ENCODE data around the gene MINDY3. TPM values are rescaled to one million over a fixed set of nuclear protein-coding genes. Genes with fewer than 3 reads are reported as not detected.

The MINDY3 gene
- polyA plus RNA-seq, 1 donor (not counting 4 experiments of a cell fraction or from before 2014, with no cell fraction given) = 22.1 TPM

DNA sequence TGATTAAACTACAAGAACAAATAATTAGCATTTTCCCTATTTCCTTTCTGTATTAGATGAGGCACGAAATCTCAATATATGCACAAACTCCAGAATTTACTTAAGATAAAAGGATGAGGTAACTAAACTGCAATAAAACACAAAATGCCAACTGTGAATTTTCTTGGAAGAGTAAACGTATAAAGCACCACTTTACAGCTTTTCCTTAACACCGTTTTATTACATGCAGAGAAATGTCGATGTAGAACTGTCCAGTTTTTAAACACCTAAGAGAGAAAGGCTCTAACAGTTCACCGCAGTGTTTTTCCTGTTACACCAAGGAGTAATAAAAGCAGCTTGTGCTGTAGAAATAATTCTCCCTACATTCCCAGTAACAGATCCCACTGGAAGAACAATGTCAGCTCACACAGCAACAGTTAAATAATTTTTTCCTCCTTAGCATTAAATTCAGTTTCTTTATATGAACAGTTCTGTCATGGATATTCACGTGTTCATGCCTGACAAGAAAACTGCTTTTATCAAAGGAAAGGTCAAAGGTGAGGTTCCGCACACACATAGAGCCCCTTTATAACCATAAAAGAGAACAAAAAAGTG, 52.0 kb downstream of the MINDY3 start:
- H3K9me1 ChIP-seq (ENCODE audit: control insufficient read depth, extremely low read depth, insufficient read depth, low read length) = no peaks in the 10 kb centered on the region
- no peaks in the 10 kb centered on the region for H3K9me3 ChIP-seq (ENCODE audit: control insufficient read depth, low read depth, low read length)
- H3K79me2 ChIP-seq (ENCODE audit: control insufficient read depth, insufficient read depth, low read length) = no peaks in the 10 kb centered on the region
- DNase-seq (ENCODE audit: low read depth, low spot score) (no peak), FAIRE-seq (no peak)
- H3K4me1 ChIP-seq (ENCODE audit: control insufficient read depth, extremely low read depth, insufficient read depth, low read length) = no peaks in the 10 kb centered on the region
- no peak overlapping the region for H3K4me3 ChIP-seq (ENCODE audit: control insufficient read depth in 2 of 3, extremely low read depth in 1 of 3, insufficient read depth in 2 of 3, low read depth in 1 of 3, low read length in 3 of 3)
- H3K27ac ChIP-seq (ENCODE audit: control insufficient read depth, insufficient read depth, low read length) = no peak overlapping the region
- H2AFZ ChIP-seq (ENCODE audit: control insufficient read depth, low read length) = no peak overlapping the region
- no peaks in the 10 kb centered on the region for H3K27me3 ChIP-seq (ENCODE audit: control insufficient read depth, extremely low read depth, insufficient read depth, low read length)
- H3K4me2 ChIP-seq (ENCODE audit: control insufficient read depth, extremely low read depth, insufficient read depth, low read depth, low read length) = no peak overlapping the region
- H3K36me3 ChIP-seq (ENCODE audit: control insufficient read depth in 2 of 2, extremely low read depth in 1 of 2, insufficient read depth in 2 of 2, low read length in 2 of 2) = peaks cover 0 to 3% of the 10 kb centered on the region in 2 experiments
- TF ChIP-seq EZH2 (IDR thresholded peaks at IDR 0.05; ENCODE audit: low read length) = no peak
- TF ChIP-seq, protein P1, sequence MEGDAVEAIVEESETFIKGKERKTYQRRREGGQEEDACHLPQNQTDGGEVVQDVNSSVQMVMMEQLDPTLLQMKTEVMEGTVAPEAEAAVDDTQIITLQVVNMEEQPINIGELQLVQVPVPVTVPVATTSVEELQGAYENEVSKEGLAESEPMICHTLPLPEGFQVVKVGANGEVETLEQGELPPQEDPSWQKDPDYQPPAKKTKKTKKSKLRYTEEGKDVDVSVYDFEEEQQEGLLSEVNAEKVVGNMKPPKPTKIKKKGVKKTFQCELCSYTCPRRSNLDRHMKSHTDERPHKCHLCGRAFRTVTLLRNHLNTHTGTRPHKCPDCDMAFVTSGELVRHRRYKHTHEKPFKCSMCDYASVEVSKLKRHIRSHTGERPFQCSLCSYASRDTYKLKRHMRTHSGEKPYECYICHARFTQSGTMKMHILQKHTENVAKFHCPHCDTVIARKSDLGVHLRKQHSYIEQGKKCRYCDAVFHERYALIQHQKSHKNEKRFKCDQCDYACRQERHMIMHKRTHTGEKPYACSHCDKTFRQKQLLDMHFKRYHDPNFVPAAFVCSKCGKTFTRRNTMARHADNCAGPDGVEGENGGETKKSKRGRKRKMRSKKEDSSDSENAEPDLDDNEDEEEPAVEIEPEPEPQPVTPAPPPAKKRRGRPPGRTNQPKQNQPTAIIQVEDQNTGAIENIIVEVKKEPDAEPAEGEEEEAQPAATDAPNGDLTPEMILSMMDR (optimal IDR thresholded peaks at IDR 0.05 in 1 of 3, IDR thresholded peaks at IDR 0.05 in 1 of 3, conservative IDR thresholded peaks at IDR 0.05 in 1 of 3; ENCODE audit: extremely low read depth in 1 of 3, insufficient read depth in 2 of 3, low read length in 3 of 3) = no peak
- H3K9ac ChIP-seq (ENCODE audit: control insufficient read depth, extremely low read depth, insufficient read depth, low read length) = no peak overlapping the region
- H4K20me1 ChIP-seq (ENCODE audit: control insufficient read depth, extremely low read depth, insufficient read depth, low read length) = no peaks in the 10 kb centered on the region
- dilution Hi-C loops (cut with MboI; ENCODE audit: extremely low pct_ligation_motif_present, low sequenced_read_pairs) = no loop called here

DNA sequence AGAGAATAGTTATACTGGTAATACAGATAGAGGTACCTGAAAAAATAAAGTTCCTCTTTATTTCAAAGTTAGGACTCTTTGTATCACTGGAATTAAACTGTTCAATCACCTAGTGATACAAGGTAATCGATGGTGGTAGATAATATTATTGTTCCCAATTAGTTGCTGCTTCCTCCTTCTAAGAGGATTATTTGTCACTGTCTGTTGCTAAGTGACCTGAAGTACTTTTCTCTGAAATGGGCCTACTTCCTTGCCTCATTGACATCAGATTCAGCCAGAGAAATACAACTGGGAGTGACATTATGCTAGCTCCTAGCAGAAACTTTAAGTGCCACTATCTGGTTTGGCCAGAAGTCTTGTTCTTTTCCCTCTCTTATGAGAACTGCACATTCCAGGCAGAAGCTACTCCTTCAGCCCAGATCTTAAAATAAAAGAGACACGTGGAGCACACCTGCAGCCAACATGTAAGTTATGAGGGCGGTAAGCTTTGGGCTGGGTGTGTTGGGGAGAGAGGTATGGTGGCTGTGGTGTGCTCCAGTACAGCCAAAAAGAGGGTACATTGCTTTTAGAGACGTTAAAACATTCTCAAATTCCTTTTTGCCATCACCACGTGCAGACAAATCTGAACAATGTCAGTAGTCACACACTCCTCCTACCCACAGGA, 54.8 kb downstream of the MINDY3 start:
- Histone ChIP-seq H3K4me1 (ENCODE audit: control insufficient read depth, extremely low read depth, insufficient read depth, low read length) (no peaks in the 10 kb centered on the region), H3K27ac (ENCODE audit: control insufficient read depth, insufficient read depth, low read length) (no peak overlapping the region), H3K9ac (ENCODE audit: control insufficient read depth, extremely low read depth, insufficient read depth, low read length) (no peak overlapping the region), H3K27me3 (ENCODE audit: control insufficient read depth, extremely low read depth, insufficient read depth, low read length) (no peaks in the 10 kb centered on the region), H2AFZ (ENCODE audit: control insufficient read depth, low read length) (no peak overlapping the region), H3K9me1 (ENCODE audit: control insufficient read depth, extremely low read depth, insufficient read depth, low read length) (no peaks in the 10 kb centered on the region), H3K9me3 (ENCODE audit: control insufficient read depth, low read depth, low read length) (no peaks in the 10 kb centered on the region), H3K4me2 (ENCODE audit: control insufficient read depth, extremely low read depth, insufficient read depth, low read depth, low read length) (no peak overlapping the region), H3K36me3 (ENCODE audit: control insufficient read depth in 2 of 2, extremely low read depth in 1 of 2, insufficient read depth in 2 of 2, low read length in 2 of 2) (peaks cover 0 to 3% of the 10 kb centered on the region in 2 experiments), H3K4me3 (ENCODE audit: control insufficient read depth in 2 of 3, extremely low read depth in 1 of 3, insufficient read depth in 2 of 3, low read depth in 1 of 3, low read length in 3 of 3) (no peak overlapping the region), H4K20me1 (ENCODE audit: control insufficient read depth, extremely low read depth, insufficient read depth, low read length) (no peaks in the 10 kb centered on the region), H3K79me2 (ENCODE audit: control insufficient read depth, insufficient read depth, low read length) (no peaks in the 10 kb centered on the region)
- no peak for FAIRE-seq
- TF ChIP-seq, protein P1 (optimal IDR thresholded peaks at IDR 0.05 in 1 of 3, IDR thresholded peaks at IDR 0.05 in 1 of 3, conservative IDR thresholded peaks at IDR 0.05 in 1 of 3; ENCODE audit: extremely low read depth in 1 of 3, insufficient read depth in 2 of 3, low read length in 3 of 3) = no peak
- TF ChIP-seq EZH2 (IDR thresholded peaks at IDR 0.05; ENCODE audit: low read length) = no peak
- no peak for DNase-seq (ENCODE audit: low read depth, low spot score)
- dilution Hi-C loops (cut with MboI; ENCODE audit: extremely low pct_ligation_motif_present, low sequenced_read_pairs) = no loop called here

All from keratinocyte (primary cell).